Mucosa of stomach (tissue), 1 donor: Measurements from ENCODE around the gene LAMTOR1.
"Not testable (repeated sequence)": the region's sequence is repeated elsewhere in the genome, so short reads cannot be mapped to it uniquely, and the experiment has no call there.

Experiments used
- H3K27me3 ChIP-seq: one replicate; pipeline ENCODE4 v1.7.0; 2013; ENCODE audit warnings: mild to moderate bottlenecking, low read length; ENCODE audit not compliant: control insufficient read depth, insufficient read depth
- H3K36me3 ChIP-seq: one replicate; pipeline ENCODE4 v1.7.0; 2013; ENCODE audit warnings: low read length; ENCODE audit not compliant: control insufficient read depth, insufficient read depth
- H3K4me1 ChIP-seq: one replicate; pipeline ENCODE4 v1.7.0; 2013; ENCODE audit warnings: mild to moderate bottlenecking, low read length; ENCODE audit not compliant: control insufficient read depth, insufficient read depth
- H3K4me3 ChIP-seq: one replicate; pipeline ENCODE4 v1.7.0; 2013; ENCODE audit warnings: low read length
- H3K9ac ChIP-seq: one replicate; pipeline ENCODE4 v1.7.0; 2013; ENCODE audit warnings: mild to moderate bottlenecking, low read length, moderate library complexity
- H3K9me3 ChIP-seq: one replicate; pipeline ENCODE4 v1.7.0; 2013; ENCODE audit warnings: mild to moderate bottlenecking, low read length, moderate library complexity; ENCODE audit not compliant: control insufficient read depth
- donor health status: Pancreatic carcinoma.

The LAMTOR1 gene

GRCh38 chr11:72135891-72136683 is 33.0 kb upstream of the LAMTOR1 start:
- H3K4me3 ChIP-seq, result no peak overlapping the region
- no peaks in the 10 kb centered on the region for H3K4me1 ChIP-seq

GRCh38 chr11:72135473-72135872 is 32.4 kb upstream of the LAMTOR1 start, which contains the start of gene FOLR3:
Gene FOLR3 (plus strand): TSS chr11:72135725. CDS start chr11:72135953, 228 bp downstream.
- not testable (repeated sequence) for H3K36me3 ChIP-seq, H3K9ac ChIP-seq, H3K27me3 ChIP-seq, H3K4me1 ChIP-seq, H3K4me3 ChIP-seq, H3K9me3 ChIP-seq

More at GRCh38 chr11:72135891-72136683, 33.0 kb upstream of the LAMTOR1 start:
- H3K9ac ChIP-seq, result no peak overlapping the region
- no peaks in the 10 kb centered on the region for H3K27me3 ChIP-seq
- no peaks in the 10 kb centered on the region for H3K36me3 ChIP-seq
- H3K9me3 ChIP-seq, result no peaks in the 10 kb centered on the region

- Histone ChIP-seq H3K4me1 (no peaks in the 10 kb centered on the region), H3K36me3 (no peaks in the 10 kb centered on the region), H3K9me3 (no peaks in the 10 kb centered on the region), H3K4me3 (no peak overlapping the region), H3K9ac (no peak overlapping the region), H3K27me3 (no peaks in the 10 kb centered on the region)
Measured at GRCh38 chr11:72132646-72133045, 29.5 kb upstream of the LAMTOR1 start.

- H3K4me1 ChIP-seq, result no peaks in the 10 kb centered on the region
- H3K4me3 ChIP-seq, result no peak overlapping the region
- H3K9me3 ChIP-seq, result no peaks in the 10 kb centered on the region
- no peak overlapping the region for H3K9ac ChIP-seq
- no peaks in the 10 kb centered on the region for H3K36me3 ChIP-seq
- no peaks in the 10 kb centered on the region for H3K27me3 ChIP-seq
Measured at GRCh38 chr11:72129381-72129780, 26.3 kb upstream of the LAMTOR1 start.

- H3K36me3 ChIP-seq, result no peaks in the 10 kb centered on the region
- no peaks in the 10 kb centered on the region for H3K4me1 ChIP-seq
- H3K9ac ChIP-seq, result no peak overlapping the region
- H3K27me3 ChIP-seq, result no peaks in the 10 kb centered on the region
- H3K9me3 ChIP-seq, result no peaks in the 10 kb centered on the region
- no peak overlapping the region for H3K4me3 ChIP-seq
Measured at GRCh38 chr11:72127923-72128322, 24.8 kb upstream of the LAMTOR1 start.

- no peaks in the 10 kb centered on the region for H3K27me3 ChIP-seq
- H3K9ac ChIP-seq, result no peak overlapping the region
- no peaks in the 10 kb centered on the region for H3K4me1 ChIP-seq
- no peaks in the 10 kb centered on the region for H3K9me3 ChIP-seq
- H3K36me3 ChIP-seq, result no peaks in the 10 kb centered on the region
- H3K4me3 ChIP-seq, result no peak overlapping the region
Measured at GRCh38 chr11:72125956-72126355, 22.9 kb upstream of the LAMTOR1 start.

- Histone ChIP-seq H3K9ac (no peak overlapping the region), H3K36me3 (no peaks in the 10 kb centered on the region), H3K4me3 (no peak overlapping the region), H3K9me3 (no peaks in the 10 kb centered on the region), H3K4me1 (no peaks in the 10 kb centered on the region), H3K27me3 (no peaks in the 10 kb centered on the region)
Measured at GRCh38 chr11:72124046-72124445, 20.9 kb upstream of the LAMTOR1 start.

- Histone ChIP-seq H3K4me3 (no peak overlapping the region), H3K9ac (no peak overlapping the region), H3K4me1 (no peaks in the 10 kb centered on the region), H3K9me3 (no peaks in the 10 kb centered on the region), H3K36me3 (no peaks in the 10 kb centered on the region), H3K27me3 (no peaks in the 10 kb centered on the region)
Measured at GRCh38 chr11:72123117-72123653, 20.1 kb upstream of the LAMTOR1 start.

- H3K36me3 ChIP-seq, result no peaks in the 10 kb centered on the region
- no peak overlapping the region for H3K4me3 ChIP-seq
- no peaks in the 10 kb centered on the region for H3K27me3 ChIP-seq
- no peak overlapping the region for H3K9ac ChIP-seq
- no peaks in the 10 kb centered on the region for H3K4me1 ChIP-seq
- no peaks in the 10 kb centered on the region for H3K9me3 ChIP-seq
Measured at GRCh38 chr11:72122607-72123006, 19.5 kb upstream of the LAMTOR1 start.

GRCh38 chr11:72120930-72121329 is 17.8 kb upstream of the LAMTOR1 start:
- no peak overlapping the region for H3K4me3 ChIP-seq
- H3K36me3 ChIP-seq, result no peaks in the 10 kb centered on the region
- no peaks in the 10 kb centered on the region for H3K4me1 ChIP-seq
- no peak overlapping the region for H3K9ac ChIP-seq
- H3K9me3 ChIP-seq, result no peaks in the 10 kb centered on the region
- no peaks in the 10 kb centered on the region for H3K27me3 ChIP-seq

- Histone ChIP-seq H3K4me1 (no peaks in the 10 kb centered on the region), H3K27me3 (no peaks in the 10 kb centered on the region), H3K36me3 (no peaks in the 10 kb centered on the region), H3K9me3 (no peaks in the 10 kb centered on the region), H3K9ac (no peak overlapping the region), H3K4me3 (no peak overlapping the region)
Measured at GRCh38 chr11:72119198-72119597, 16.1 kb upstream of the LAMTOR1 start.

GRCh38 chr11:72116019-72116755 is 13.1 kb upstream of the LAMTOR1 start:
- Histone ChIP-seq H3K27me3 (no peaks in the 10 kb centered on the region), H3K4me3 (no peak overlapping the region), H3K9me3 (no peaks in the 10 kb centered on the region), H3K36me3 (no peaks in the 10 kb centered on the region), H3K9ac (no peak overlapping the region), H3K4me1 (peaks cover 14% of the 10 kb centered on the region)
